Stomach (tissue), 9 donors: ENCODE results near the gene CCDC152. TPM values are rescaled to one million over a fixed set of nuclear protein-coding genes. Genes with fewer than 3 reads are reported as not detected.

Experiments
- DNase-seq, 2 donors: peaks; one replicate each; pipeline versions ENCODE4 v3.0.0 to v3.0.0-alpha.2; 2013 to 2019
- H3K27ac ChIP-seq, 5 donors: fragments of 200-600 bp in 4 of 5; sonication (generic) in 4 of 5; one replicate each; pipeline ENCODE4 v1.5.1; 2013 to 2019; ENCODE audit warnings: mild to moderate bottlenecking in 1 of 5, moderate library complexity in 1 of 5
- H3K27me3 ChIP-seq, 3 donors: fragments of 200-600 bp; sonication (generic); one replicate each; pipeline ENCODE4 v1.5.1; 2017 to 2019; ENCODE audit warnings: mixed run types in 1 of 3
- H3K36me3 ChIP-seq, 4 donors: fragments of 200-600 bp; sonication (generic); 1 replicate in 3 of 4; 2 replicates in 1 of 4; pipeline ENCODE4 v1.5.1; 2016 to 2019
- H3K4me1 ChIP-seq, 4 donors: fragments of 200-600 bp; sonication (generic); one replicate each; pipeline ENCODE4 v1.5.1; 2016 to 2019
- H3K4me3 ChIP-seq, 4 donors: fragments of 200-600 bp; sonication (generic) in 3 of 4; one replicate each; pipeline ENCODE4 v1.5.1; 2016 to 2019; ENCODE audit warnings: mild to moderate bottlenecking in 1 of 4
- H3K9me3 ChIP-seq, 4 donors: fragments of 200-600 bp; sonication (generic); one replicate each; pipeline ENCODE4 v1.5.1; 2016 to 2019
- EP300 ChIP-seq: sonication (generic); formaldehyde crosslinking; IDR thresholded peaks from one replicate; pipeline ENCODE4 v1.6.1; 2017; ENCODE audit warnings: antibody characterized with exemption
- POLR2A ChIP-seq, 4 donors: fragments of 450-650 bp; IDR thresholded peaks; one replicate each; pipeline ENCODE4 v1.6.1; 2016; ENCODE audit warnings: antibody characterized with exemption in 4 of 4, control low read depth in 2 of 4, mild to moderate bottlenecking in 1 of 4, moderate library complexity in 1 of 4
- POLR2AphosphoS5 ChIP-seq, 3 donors: sonication (generic); formaldehyde crosslinking; IDR thresholded peaks; one replicate each; pipeline ENCODE4 v1.6.1; 2016; ENCODE audit warnings: antibody characterized with exemption in 3 of 3
- WGBS, 5 donors: extraction: QIAGEN DNeasy Blood & Tissue Kit in 3 of 5; methylation state at CpG; one replicate each; pipeline versions ENCODE4 v1.1.5 to v1.1.7; 2013 to 2018; 5-methylcytosine and 5-hydroxymethylcytosine counted together
- intact Hi-C: fragments of 100-400 bp; cut with DNase I; formaldehyde crosslinking; loops from one replicate; pipeline ENCODE4 v1.15.1; 2023; ENCODE audit warnings: low total_unique reads
- polyA plus RNA-seq, 3 donors: library from polyadenylated mRNA; stranded (reverse); fragments of 200-250 nt; gene quantifications; one replicate each; pipeline ENCODE4 v1.2.3, GENCODE V29; 2013
- total RNA-seq, 5 donors: library from RNA; depleted of rRNA; stranded (reverse); fragments of >200 nt; gene quantifications; one replicate each; pipeline versions ENCODE4 v1.1.0 to v1.2.3, GENCODE V29; 2014 to 2016
- TF ChIP-seq, protein P1 (sequence below), 7 experiments: fragments of 450-650 bp in 4 of 7; fragments of 200-600 bp in 3 of 7; sonication (generic) in 3 of 7; IDR thresholded peaks; one replicate each; pipeline ENCODE4 v1.5.1; 2016 to 2019; ENCODE audit warnings: antibody characterized with exemption in 7 of 7, control low read depth in 2 of 7, mild to moderate bottlenecking in 1 of 7
- donor health status: healthy with polysubstance abuse.
- donor health status: Bipolar disorder and iron deficiency.
- donor health status: healthy.

Gene CCDC152
- total and polyA plus RNA-seq, 8 donors, result 0.68 to 15.2 (median 1.3) TPM; not detected in 2

DNA sequence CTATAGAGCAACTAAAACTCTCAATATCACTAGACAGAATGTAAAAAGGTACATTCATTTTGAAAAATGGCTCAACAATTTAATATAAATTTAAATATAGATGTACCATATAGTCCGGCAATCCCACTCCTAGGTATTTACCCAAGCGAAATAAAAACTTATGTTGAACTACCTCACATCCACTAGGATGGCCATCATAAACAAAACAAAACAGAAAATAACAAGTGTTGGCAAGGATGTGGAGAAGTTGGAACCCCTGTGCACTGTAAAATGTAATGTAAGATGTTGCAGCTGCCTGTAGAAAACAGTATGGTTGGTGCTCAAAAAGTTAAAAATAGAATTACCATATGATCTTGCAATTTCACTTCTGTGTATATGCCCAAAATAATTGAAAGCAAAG, 91.9 kb downstream of the CCDC152 start:
- Histone ChIP-seq H3K4me3 (no peak overlapping the region), H3K4me1 (peaks cover 0 to 6% (median 4%) of the 10 kb centered on the region in 4 donors), H3K9me3 (no peaks in the 10 kb centered on the region), H3K27ac (no peak overlapping the region), H3K36me3 (no peaks in the 10 kb centered on the region), H3K27me3 (no peaks in the 10 kb centered on the region)
- TF ChIP-seq EP300 (no peak), POLR2AphosphoS5 (IDR thresholded peaks at IDR 0.05) (no peak), POLR2A (IDR thresholded peaks at IDR 0.05) (no peak)
- TF ChIP-seq, protein P1, sequence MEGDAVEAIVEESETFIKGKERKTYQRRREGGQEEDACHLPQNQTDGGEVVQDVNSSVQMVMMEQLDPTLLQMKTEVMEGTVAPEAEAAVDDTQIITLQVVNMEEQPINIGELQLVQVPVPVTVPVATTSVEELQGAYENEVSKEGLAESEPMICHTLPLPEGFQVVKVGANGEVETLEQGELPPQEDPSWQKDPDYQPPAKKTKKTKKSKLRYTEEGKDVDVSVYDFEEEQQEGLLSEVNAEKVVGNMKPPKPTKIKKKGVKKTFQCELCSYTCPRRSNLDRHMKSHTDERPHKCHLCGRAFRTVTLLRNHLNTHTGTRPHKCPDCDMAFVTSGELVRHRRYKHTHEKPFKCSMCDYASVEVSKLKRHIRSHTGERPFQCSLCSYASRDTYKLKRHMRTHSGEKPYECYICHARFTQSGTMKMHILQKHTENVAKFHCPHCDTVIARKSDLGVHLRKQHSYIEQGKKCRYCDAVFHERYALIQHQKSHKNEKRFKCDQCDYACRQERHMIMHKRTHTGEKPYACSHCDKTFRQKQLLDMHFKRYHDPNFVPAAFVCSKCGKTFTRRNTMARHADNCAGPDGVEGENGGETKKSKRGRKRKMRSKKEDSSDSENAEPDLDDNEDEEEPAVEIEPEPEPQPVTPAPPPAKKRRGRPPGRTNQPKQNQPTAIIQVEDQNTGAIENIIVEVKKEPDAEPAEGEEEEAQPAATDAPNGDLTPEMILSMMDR (IDR thresholded peaks at IDR 0.05), result no peak
- 95 to 98% (median 97%) methylated on average over 2 of the region's 2 CpGs for WGBS, 5 donors
- intact Hi-C loops, result no loop called here
- DNase-seq, result no peak

DNA sequence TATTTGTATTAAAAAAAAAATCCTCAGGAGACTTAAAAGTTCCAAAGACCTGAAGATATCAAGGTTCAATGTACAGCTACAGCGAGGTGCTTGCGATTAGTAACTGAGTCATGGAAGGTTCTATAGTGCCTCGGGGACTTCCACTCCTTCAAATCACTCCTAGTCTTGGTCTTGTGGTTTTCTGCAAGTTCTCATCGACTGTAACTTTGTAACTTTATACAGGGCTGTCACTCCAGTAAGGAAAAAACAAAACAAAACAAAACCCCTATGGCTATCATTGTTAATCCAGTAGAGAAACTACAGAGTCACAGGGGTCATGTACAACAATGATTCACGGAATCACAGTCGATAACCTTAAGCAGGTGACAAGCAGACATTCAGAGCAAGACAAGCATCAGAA, 94.9 kb downstream of the CCDC152 start:
- no peak overlapping the region for H3K4me3 ChIP-seq
- H3K27me3 ChIP-seq, result no peaks in the 10 kb centered on the region
- no peaks in the 10 kb centered on the region for H3K9me3 ChIP-seq
- H3K27ac ChIP-seq, result no peak overlapping the region
- intact Hi-C loops, result no loop called here
- H3K4me1 ChIP-seq, result no peaks in the 10 kb centered on the region
- TF ChIP-seq POLR2AphosphoS5 (IDR thresholded peaks at IDR 0.05) (no peak), EP300 (no peak), POLR2A (IDR thresholded peaks at IDR 0.05) (no peak)
- TF ChIP-seq, protein P1 (IDR thresholded peaks at IDR 0.05), result no peak
- H3K36me3 ChIP-seq, result no peaks in the 10 kb centered on the region
- no peak for DNase-seq
- 75 to 83% (median 77%) methylated on average over 6 of the region's 6 CpGs for WGBS, 5 donors

Other genes with a start within 250 kb of the CCDC152 start
- 100 to 1,000 TPM; 193 to 484 (median 395) TPM for gene SELENOP, start 55.1 kb downstream of the CCDC152 start, total RNA-seq
- 100 to 1,000 TPM in 2 of 3 donors, 10 to 100 TPM in 1; 83.5 to 236 (median 166) TPM for gene SELENOP, start 55.1 kb downstream of the CCDC152 start, polyA plus RNA-seq